Measurements from ENCODE around the gene NSMCE4A.
A peak's percentile ranks its signal among the peaks of the same experiment; 100 is the strongest.
"Not testable (repeated sequence)": the region's sequence is repeated elsewhere in the genome, so short reads cannot be mapped to it uniquely, and the experiment has no call there.

The NSMCE4A gene

GRCh38 chr10:121988361-121989324 lies 13.6 kb upstream of the NSMCE4A start, which contains the start of gene TACC2:
Gene TACC2, plus strand, starts transcription at chr10:121989163. Its CDS starts 32,819 bp downstream, at chr10:122021982.
- DNase-seq, result no peak

- DNase-seq, result no peak
Observed at GRCh38 chr10:121984463-121984862, 9.4 kb upstream of the NSMCE4A start.

- DNase-seq, result no peak
Observed at GRCh38 chr10:121983852-121984251, 8.8 kb upstream of the NSMCE4A start.

GRCh38 chr10:121981346-121981745 lies 6.3 kb upstream of the NSMCE4A start:
- DNase-seq, result no peak

GRCh38 chr10:121978511-121978910 lies 3.5 kb upstream of the NSMCE4A start:
- DNase-seq, result no peak

- no peak for DNase-seq
Observed at GRCh38 chr10:121976607-121977006, 1.6 kb upstream of the NSMCE4A start.

GRCh38 chr10:121975295-121976086 lies 474 bp upstream of the NSMCE4A start:
- no peak for DNase-seq

GRCh38 chr10:121974019-121974534 lies 940 bp downstream of the NSMCE4A start:
- no peak for DNase-seq

GRCh38 chr10:121969086-121969485 lies 5.9 kb downstream of the NSMCE4A start:
- not testable (repeated sequence) for DNase-seq

- DNase-seq, result no peak
Observed at GRCh38 chr10:121965996-121966395, 9.0 kb downstream of the NSMCE4A start.

GRCh38 chr10:121961456-121961855 lies 13.6 kb downstream of the NSMCE4A start:
- no peak for DNase-seq

- no peak for DNase-seq
Observed at GRCh38 chr10:121959671-121960070, 15.3 kb downstream of the NSMCE4A start.

GRCh38 chr10:121956111-121957061 lies 18.6 kb downstream of the NSMCE4A start:
- DNase-seq, result no peak

- DNase-seq, result peak; percentile 42
Observed at GRCh38 chr10:121952226-121952625, 22.8 kb downstream of the NSMCE4A start.

- no peak for DNase-seq
Observed at GRCh38 chr10:121949451-121949850, 25.6 kb downstream of the NSMCE4A start.

GRCh38 chr10:121949049-121949448 lies 26.0 kb downstream of the NSMCE4A start:
- no peak for DNase-seq

GRCh38 chr10:121947343-121948330 lies 27.4 kb downstream of the NSMCE4A start:
- no peak for DNase-seq

- DNase-seq, result peak; percentile 94
Observed at GRCh38 chr10:121942749-121943416, 32.1 kb downstream of the NSMCE4A start.

- no peak for DNase-seq
Observed at GRCh38 chr10:121941532-121941931, 33.5 kb downstream of the NSMCE4A start.

- no peak for DNase-seq
Observed at GRCh38 chr10:121936295-121936694, 38.7 kb downstream of the NSMCE4A start.
